Upper lobe of left lung (tissue), 4 donors: ENCODE results near the gene BRI3.

ENCODE experiments used
- EP300 ChIP-seq, 4 donors: sonication (generic); formaldehyde crosslinking; IDR thresholded peaks; one replicate each; pipeline ENCODE4 v1.5.1; 2017; ENCODE audit warnings: antibody characterized with exemption in 4 of 4, control low read depth in 2 of 4
- POLR2A ChIP-seq, 4 donors: fragments of 450-650 bp; IDR thresholded peaks; one replicate each; pipeline ENCODE4 v1.5.1; 2016 to 2017; ENCODE audit warnings: antibody characterized with exemption in 4 of 4, mild to moderate bottlenecking in 2 of 4
- POLR2AphosphoS5 ChIP-seq, 2 donors: sonication (generic); formaldehyde crosslinking; IDR thresholded peaks; one replicate each; pipeline ENCODE4 v1.5.1; 2017; ENCODE audit warnings: antibody characterized with exemption in 2 of 2
- TF ChIP-seq, protein P1 (sequence below), 6 experiments: fragments of 450-650 bp in 4 of 6; fragments of 200-600 bp in 2 of 6; sonication (generic) in 2 of 6; IDR thresholded peaks; one replicate each; pipeline ENCODE4 v1.5.1; 2016 to 2019; ENCODE audit warnings: antibody characterized with exemption in 6 of 6

DNA sequence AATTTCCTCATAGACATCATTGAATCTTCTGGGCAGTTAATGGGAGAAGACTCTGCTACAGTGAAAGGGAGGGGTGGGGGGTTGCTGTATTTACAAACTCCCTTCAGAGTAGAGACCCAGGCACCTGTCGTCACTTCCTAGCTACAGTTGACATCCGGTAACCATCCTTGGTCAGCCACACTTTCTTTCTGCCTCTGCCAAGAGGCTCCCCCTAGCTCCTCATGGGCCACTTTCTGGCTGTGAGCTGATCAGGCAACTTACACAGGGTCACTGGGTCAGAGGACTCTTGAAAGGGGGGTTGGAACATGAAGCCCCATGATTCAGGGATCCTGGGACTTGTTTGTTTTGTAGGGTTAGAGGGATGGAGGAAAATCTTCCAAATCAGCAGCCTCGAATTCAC, 30.7 kb upstream of the BRI3 start:
- TF ChIP-seq POLR2AphosphoS5 (IDR thresholded peaks at IDR 0.05), result no peak
- TF ChIP-seq, protein P1, sequence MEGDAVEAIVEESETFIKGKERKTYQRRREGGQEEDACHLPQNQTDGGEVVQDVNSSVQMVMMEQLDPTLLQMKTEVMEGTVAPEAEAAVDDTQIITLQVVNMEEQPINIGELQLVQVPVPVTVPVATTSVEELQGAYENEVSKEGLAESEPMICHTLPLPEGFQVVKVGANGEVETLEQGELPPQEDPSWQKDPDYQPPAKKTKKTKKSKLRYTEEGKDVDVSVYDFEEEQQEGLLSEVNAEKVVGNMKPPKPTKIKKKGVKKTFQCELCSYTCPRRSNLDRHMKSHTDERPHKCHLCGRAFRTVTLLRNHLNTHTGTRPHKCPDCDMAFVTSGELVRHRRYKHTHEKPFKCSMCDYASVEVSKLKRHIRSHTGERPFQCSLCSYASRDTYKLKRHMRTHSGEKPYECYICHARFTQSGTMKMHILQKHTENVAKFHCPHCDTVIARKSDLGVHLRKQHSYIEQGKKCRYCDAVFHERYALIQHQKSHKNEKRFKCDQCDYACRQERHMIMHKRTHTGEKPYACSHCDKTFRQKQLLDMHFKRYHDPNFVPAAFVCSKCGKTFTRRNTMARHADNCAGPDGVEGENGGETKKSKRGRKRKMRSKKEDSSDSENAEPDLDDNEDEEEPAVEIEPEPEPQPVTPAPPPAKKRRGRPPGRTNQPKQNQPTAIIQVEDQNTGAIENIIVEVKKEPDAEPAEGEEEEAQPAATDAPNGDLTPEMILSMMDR (IDR thresholded peaks at IDR 0.05), result no peak
- TF ChIP-seq EP300 (IDR thresholded peaks at IDR 0.05), result no peak
- no peak for TF ChIP-seq POLR2A (IDR thresholded peaks at IDR 0.05)
